GM19372 (cell line): ENCODE results near the gene RHOT1.
"Not testable (repeated sequence)": the region's sequence is repeated elsewhere in the genome, so short reads cannot be mapped to it uniquely, and the experiment has no call there.

Experiments used
- ATAC-seq: cut with Tn5 transposase; IDR thresholded peaks from one replicate; pipeline ENCODE4 v1.9.1; 2021; ENCODE audit warnings: mild to moderate bottlenecking, low read depth, moderate library complexity; ENCODE audit not compliant: unreplicated experiment

Gene RHOT1

GRCh38 chr17:32222621-32223020, 80.3 kb downstream of the RHOT1 start:
- no peak for ATAC-seq

DNA sequence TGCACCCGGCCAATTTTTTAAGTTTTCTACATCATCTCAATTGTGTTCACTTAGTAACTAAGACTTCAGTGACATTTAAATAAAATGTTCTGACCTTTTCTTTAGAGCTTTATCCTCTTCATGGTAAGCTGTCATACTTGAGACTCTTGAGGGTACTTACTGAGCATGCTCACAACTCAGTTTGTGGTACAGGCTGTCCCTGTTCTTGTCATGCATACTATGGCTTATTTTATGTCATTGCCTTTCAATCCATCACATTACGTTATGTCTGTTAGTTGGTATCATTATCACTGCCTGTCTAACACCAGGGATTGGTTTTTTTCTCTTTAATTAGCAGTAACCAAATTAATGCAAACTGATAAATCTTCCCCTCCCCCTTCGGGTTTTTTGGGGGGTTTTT, 81.4 kb downstream of the RHOT1 start:
- ATAC-seq = no peak

DNA sequence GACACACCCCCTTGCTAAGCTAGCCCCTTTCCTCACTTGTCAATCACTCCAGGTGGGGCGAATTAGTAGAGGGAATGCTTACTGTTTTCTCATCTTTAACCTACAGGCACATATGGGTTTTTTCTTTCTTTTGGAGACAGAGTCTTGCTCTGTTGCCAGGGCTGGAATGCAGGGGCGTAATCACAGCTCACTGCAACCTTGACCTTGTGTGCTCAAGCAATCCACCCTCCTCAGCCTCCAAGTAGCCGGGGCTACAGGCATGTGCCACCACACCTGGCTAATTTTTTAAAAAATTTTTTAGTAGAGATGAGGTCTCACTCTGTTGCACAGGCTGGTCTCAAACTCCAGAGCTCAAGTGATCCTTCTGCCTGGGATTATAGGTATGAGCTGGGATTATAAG, 84.6 kb downstream of the RHOT1 start:
- ATAC-seq = no peak

GRCh38 chr17:32227910-32228309, 85.6 kb downstream of the RHOT1 start:
- no peak for ATAC-seq

DNA sequence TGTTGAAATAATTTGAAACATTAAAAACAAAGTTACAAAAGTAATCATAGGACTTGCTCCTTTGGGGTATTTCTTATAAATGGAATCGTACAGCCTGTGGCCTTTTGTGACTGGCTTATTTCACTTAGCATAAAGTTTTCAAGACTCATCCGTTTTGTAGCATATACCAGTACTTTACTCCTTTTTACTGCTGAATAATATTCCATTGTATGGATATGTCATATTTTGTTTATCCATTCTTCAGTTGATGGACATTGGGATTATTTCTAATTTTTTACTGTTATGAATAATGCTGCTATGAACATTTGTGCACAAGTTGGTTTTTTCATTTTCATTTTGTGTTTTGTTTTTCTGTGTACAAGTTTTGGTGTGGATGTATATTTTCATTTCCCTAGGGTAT, 93.3 kb downstream of the RHOT1 start:
- no peak for ATAC-seq

GRCh38 chr17:32239456-32239855, 97.2 kb downstream of the RHOT1 start:
- no peak for ATAC-seq

- no peak for ATAC-seq
Measured at GRCh38 chr17:32240750-32241149, 98.4 kb downstream of the RHOT1 start.

DNA sequence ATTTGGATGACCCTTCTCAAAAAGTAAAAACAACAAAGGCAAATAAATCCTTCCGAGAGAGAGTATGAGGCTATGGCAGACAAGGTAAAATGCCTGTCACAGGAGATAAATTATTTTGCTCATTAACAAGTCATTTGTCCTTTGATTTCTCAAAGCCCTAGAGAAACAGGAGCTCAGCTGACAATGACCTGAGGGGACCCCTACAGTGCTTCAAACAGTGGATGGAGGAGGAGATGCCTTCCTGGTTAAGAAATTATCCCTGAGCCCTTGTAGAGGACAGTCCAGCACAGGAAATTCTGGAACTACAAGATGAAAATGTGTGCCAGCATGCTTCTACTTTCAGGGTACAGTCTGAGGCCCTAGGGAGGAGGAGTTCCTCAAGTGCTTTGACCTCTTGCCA, 99.3 kb downstream of the RHOT1 start:
- ATAC-seq = no peak

DNA sequence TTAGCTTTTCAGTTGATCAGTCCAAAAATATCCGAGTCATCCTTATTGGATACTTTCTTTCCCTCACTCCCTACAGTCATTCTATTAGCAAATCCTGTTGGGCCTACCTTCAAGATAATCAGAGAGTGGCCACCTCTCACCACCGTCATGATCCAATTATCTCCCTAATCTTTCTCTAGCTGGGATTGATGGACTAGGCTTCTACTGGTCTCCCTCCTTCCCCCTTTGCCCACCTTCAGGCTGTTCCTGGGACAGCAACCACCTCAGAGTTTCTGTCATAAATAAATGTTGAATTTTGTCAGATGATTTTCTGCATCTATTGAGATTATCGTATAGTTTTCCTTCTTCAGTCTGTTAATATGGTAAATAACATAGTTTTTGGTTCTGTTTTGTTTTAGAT, 107.2 kb downstream of the RHOT1 start:
- no peak for ATAC-seq

DNA sequence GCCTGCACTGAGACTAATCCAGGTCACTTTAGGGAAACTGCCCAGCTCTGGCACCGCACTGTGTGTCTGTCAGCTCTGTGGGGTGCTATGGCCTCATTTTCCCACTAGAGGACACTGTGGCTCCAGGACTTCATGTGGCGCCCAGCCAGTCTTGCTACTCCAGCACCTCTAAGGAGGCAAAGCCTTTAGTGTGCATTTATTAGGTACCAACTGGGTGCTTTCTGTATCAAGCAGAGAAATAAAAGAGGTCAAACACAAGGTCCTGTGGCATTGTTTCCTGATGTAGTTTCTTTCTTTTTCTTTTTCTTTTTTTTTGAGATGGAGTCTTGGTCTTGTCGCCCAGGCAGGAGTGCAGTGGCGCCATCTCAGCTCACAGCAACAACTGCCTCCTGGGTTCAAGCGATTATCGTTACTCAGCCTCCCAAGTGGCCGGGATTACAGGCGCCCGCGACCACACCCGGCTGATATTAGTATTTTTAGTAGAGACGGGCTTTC, 110.9 kb downstream of the RHOT1 start:
- ATAC-seq = no peak

DNA sequence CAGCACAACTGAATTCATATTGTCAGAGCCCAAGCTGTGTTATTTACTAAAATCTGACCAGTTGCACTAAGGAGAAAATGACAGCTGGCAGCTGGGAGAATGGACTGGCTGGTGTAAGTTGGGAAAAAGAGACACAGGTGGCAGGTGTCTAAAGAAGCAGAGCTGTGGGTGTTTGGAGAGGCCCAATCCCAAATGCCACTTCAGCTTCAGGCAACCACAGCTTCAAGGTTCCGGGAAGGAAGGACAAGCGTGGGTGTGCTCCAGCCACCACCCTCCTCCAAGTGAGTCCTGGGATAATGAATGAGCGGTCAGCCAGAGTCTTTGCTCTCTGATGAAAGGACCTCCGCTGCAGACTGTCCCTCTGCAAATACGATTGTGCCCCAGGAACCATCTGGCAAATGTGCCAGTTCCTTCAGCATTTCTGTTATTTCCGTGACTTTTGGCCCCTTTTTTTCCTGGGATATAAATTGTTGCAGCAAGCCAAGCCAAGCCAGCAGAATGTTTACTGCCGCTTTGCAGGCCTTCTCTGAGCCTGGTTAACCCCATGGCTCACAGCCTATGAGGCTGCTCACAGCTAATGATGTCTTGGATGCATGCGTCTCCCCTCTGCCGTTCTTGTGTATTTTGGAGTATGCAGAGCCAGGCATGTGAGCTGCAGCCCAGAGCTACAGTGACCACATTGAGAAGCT, 113.9 kb downstream of the RHOT1 start:
- no peak for ATAC-seq

- ATAC-seq = no peak
Measured at GRCh38 chr17:32256701-32257019, 114.4 kb downstream of the RHOT1 start.

DNA sequence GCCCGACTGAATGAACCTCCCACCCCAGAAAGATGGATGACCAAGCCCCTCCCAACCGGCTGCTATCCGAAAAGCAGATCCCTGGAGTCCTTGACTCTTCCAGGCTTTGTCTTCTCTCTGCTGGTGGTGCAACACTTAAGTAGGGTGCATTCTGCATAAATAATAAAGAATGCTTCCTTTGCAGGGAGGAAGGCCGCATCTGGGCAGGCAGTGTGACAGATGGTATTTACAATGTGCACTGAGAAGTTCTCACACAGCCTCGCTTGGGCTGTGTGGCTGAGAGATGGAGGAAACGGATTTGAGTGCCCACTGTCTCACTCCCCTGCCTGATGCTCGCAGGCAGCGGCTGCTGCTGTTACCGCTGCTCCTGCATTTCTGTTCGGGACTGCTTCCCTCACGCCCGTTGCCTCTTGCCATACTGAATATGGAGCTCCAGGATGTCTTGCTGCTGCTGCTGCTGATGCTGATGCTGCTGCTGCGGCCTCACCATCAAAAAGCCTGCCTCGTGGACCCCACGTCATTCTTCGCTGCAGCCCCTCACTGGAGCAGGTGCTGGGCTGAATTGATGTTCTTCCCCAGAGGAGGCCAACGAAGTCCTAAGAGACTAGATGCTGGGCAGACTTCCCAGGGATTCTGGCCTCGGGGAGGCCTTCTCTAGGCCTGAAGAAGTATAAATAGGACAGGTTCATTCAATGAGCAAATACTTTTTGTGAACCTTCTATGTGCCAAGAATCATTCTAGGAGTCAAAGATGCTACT, 116.3 kb downstream of the RHOT1 start:
- ATAC-seq = no peak

DNA sequence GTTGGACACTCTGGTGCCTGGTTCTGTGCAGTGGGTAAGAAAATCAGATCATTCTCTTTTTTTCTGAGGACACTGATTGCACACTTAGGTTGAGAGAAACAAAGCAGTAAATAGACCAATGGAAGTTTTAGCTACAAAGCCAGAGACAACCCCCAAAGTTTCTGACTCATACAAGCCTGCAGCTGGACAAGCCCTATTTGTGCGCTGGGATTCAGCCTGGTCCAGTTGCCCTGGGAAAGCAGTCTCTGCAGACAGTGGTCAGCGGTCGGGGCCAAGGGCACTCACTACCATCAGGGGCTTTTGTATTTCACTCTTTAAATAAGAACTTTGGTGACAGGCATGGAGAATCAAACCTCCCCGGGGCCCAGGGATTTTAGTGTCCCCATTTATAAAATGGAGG, 117.3 kb downstream of the RHOT1 start:
- no peak for ATAC-seq

DNA sequence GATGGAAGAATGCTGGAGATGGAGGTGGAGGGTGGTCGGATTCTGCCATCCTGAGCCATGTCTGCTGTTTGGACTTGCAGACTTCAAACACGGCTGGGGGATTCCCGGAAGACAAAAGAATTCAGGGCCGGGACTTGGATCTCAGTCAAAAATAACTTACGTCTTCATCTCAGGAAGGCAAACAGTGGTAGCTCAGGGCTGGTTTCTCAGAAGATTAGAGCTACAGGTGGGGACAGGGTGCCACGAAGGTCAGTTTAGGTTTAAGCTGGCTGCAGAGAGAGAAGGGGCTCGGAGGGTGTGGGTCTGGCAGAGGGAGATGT, 119.1 kb downstream of the RHOT1 start:
- ATAC-seq = no peak

- no peak for ATAC-seq
Measured at GRCh38 chr17:32261936-32262510, 119.7 kb downstream of the RHOT1 start.

GRCh38 chr17:32263515-32263914, 121.2 kb downstream of the RHOT1 start:
- not testable (repeated sequence) for ATAC-seq

DNA sequence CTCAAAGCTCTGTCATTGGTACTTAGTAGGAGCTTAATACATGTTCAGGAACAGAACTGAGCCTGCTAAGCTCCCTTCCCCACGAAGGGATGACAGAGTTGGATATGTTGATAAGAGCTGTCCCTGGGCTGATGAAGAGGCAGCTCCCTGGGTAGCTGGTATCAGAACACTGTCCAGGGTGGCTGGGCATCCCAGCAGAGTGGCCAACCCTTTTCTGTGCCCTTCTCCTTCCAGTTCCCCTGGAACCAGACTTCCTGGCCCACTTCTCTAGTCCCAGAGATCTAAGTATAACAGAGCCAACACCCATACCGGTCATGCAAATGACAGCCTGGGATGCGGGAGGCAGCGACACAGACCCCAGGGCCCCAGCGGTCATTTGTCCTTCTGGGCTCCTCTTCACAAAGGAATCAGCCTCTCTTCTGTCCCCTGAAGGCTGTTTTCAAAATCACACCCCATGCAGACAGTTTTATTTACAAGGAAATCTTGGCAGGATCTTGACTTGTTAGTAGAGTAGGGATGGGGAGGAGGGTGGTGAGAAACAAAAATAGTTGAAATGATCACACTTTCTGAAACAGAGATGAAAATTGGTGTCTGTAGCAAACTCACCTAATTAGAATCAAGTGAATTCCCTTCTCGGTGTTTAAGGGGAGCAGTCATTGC, 122.0 kb downstream of the RHOT1 start:
- ATAC-seq = no peak

DNA sequence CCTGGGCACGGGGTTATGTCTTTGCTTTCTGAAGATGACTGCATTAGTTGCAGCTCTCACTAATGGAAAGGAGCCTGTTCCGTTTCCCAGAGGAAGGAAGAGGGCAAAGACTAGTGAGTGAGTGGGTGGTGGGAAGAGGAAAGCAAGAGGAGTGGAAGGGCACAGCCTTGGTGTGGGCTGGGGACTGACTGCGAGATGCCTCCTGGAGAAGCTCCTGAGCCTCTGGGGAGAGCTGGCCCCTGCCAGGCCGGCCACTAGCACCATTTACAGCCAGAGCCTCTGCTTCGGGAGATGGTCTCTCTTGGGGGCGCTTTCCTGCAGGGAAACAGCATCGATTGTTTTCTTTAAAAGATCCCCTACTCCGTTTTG, 122.5 kb downstream of the RHOT1 start:
- ATAC-seq = no peak

GRCh38 chr17:32265192-32265923, 123.1 kb downstream of the RHOT1 start, which contains the start of gene RHBDL3:
Gene RHBDL3 (plus strand): TSS chr17:32265832. CDS start chr17:32266190, 358 bp downstream.
- no peak for ATAC-seq

GRCh38 chr17:32266051-32266388, 123.7 kb downstream of the RHOT1 start:
- no peak for ATAC-seq
